Neural cell (in vitro differentiated cells): ENCODE measurements around the gene TPSB2. TPM values are rescaled to one million over a fixed set of nuclear protein-coding genes. Genes with fewer than 3 reads are reported as not detected.
"Not testable (repeated sequence)": the region's sequence is repeated elsewhere in the genome, so short reads cannot be mapped to it uniquely, and the experiment has no call there.

Experiments used
- H2AFZ ChIP-seq: fragments of 200-600, 300-800 bp; sonication (generic), shearing (Covaris generic); 2 replicates; pipeline ENCODE4 v1.6.0; 2014; ENCODE audit warnings: low read depth, mild to moderate bottlenecking, antibody characterized with exemption, low read length, moderate library complexity
- H3F3A ChIP-seq: fragments of 200-600 bp; shearing (Covaris generic); 2 replicates; pipeline ENCODE4 v1.6.1; 2016; ENCODE audit warnings: mild to moderate bottlenecking, moderate library complexity, mixed read lengths, antibody characterized with exemption, low read length; ENCODE audit not compliant: insufficient read depth, poor library complexity, severe bottlenecking
- H3K27ac ChIP-seq: fragments of 200-600, 300-800 bp; sonication (generic), shearing (Covaris generic); 2 replicates; pipeline ENCODE4 v1.5.1; 2014; ENCODE audit warnings: mild to moderate bottlenecking, low read length, moderate library complexity
- H3K27me3 ChIP-seq: fragments of 300-800, 200-600 bp; sonication (generic), shearing (Covaris generic); 2 replicates; pipeline ENCODE4 v1.6.0; 2014; ENCODE audit warnings: mild to moderate bottlenecking, low read depth, low read length, moderate library complexity; ENCODE audit not compliant: insufficient read depth
- H3K36me3 ChIP-seq: fragments of 300-800, 200-600 bp; sonication (generic), shearing (Covaris generic); 2 replicates; pipeline ENCODE4 v1.5.1; 2014; ENCODE audit warnings: mild to moderate bottlenecking, antibody characterized with exemption, low read length, moderate library complexity; ENCODE audit not compliant: insufficient read depth
- H3K4me2 ChIP-seq: fragments of 300-800, 200-600 bp; sonication (generic), shearing (Covaris generic); 2 replicates; pipeline ENCODE4 v1.6.0; 2014; ENCODE audit warnings: mild to moderate bottlenecking, low read length
- H3K4me3 ChIP-seq: fragments of 300-800, 200-600 bp; sonication (generic), shearing (Covaris generic); 2 replicates; pipeline ENCODE4 v1.5.1; 2014; ENCODE audit warnings: mild to moderate bottlenecking, low read length, moderate library complexity
- H3K79me2 ChIP-seq: fragments of 200-600 bp; shearing (Covaris generic); replicated peaks from 2 replicates; pipeline ENCODE4 v1.6.0; 2014; ENCODE audit warnings: mild to moderate bottlenecking, low read length, moderate library complexity; ENCODE audit not compliant: insufficient read depth
- H3K9ac ChIP-seq: fragments of 300-800, 200-600 bp; sonication (generic), shearing (Covaris generic); 2 replicates; pipeline ENCODE4 v1.6.1; 2016; ENCODE audit warnings: mild to moderate bottlenecking, low read length, mixed read lengths
- H3K9me2 ChIP-seq: fragments of 200-600 bp; shearing (Covaris generic); 2 replicates; pipeline ENCODE4 v1.6.1; 2016; ENCODE audit warnings: mild to moderate bottlenecking, low read length, mixed read lengths; ENCODE audit not compliant: insufficient read depth
- H3K9me3 ChIP-seq: fragments of 200-600, 300-800 bp; sonication (generic), shearing (Covaris generic); 2 replicates; pipeline ENCODE4 v1.6.1; 2016; ENCODE audit warnings: mild to moderate bottlenecking, mixed run types, low read length, moderate library complexity, mixed read lengths
- H4K20me1 ChIP-seq: fragments of 200-600 bp; shearing (Covaris generic); 2 replicates; pipeline ENCODE4 v1.6.1; 2016; ENCODE audit warnings: mild to moderate bottlenecking, mixed run types; ENCODE audit not compliant: insufficient read depth
- EP300 ChIP-seq: fragments of 450-650 bp; conservative IDR thresholded peaks from 2 replicates; pipeline ENCODE4 v1.6.1; 2014; ENCODE audit warnings: antibody characterized with exemption, mild to moderate bottlenecking, moderate library complexity; ENCODE audit not compliant: poor library complexity, severe bottlenecking
- EZH2 ChIP-seq: fragments of 200-600, 300-800 bp; shearing (Covaris generic), sonication (generic); IDR thresholded peaks from 2 replicates; pipeline ENCODE4 v1.6.1; 2014; ENCODE audit warnings: antibody characterized with exemption, low read length, borderline replicate concordance, mild to moderate bottlenecking; ENCODE audit not compliant: insufficient read depth, poor library complexity, severe bottlenecking
- MXI1 ChIP-seq: fragments of 450-650 bp; conservative IDR thresholded peaks from 2 replicates; pipeline ENCODE4 v1.6.1; 2014; ENCODE audit warnings: antibody characterized with exemption, mild to moderate bottlenecking; ENCODE audit not compliant: poor library complexity, severe bottlenecking
- POLR2AphosphoS5 ChIP-seq: IDR thresholded peaks from 2 replicates; pipeline ENCODE4 v1.6.1; 2012
- RAD21 ChIP-seq: fragments of 450-650 bp; conservative IDR thresholded peaks from 2 replicates; pipeline ENCODE4 v1.6.1; 2014; ENCODE audit warnings: antibody characterized with exemption, mild to moderate bottlenecking, moderate library complexity
- SMC3 ChIP-seq: fragments of 450-650 bp; conservative IDR thresholded peaks from 2 replicates; pipeline ENCODE4 v1.6.1; 2014; ENCODE audit warnings: antibody characterized with exemption, mild to moderate bottlenecking, moderate library complexity; ENCODE audit not compliant: poor library complexity
- TAF1 ChIP-seq: IDR thresholded peaks from 2 replicates; pipeline ENCODE4 v1.6.1; 2012; ENCODE audit warnings: low read depth
- polyA plus RNA-seq: library from polyadenylated mRNA; depleted of rRNA; stranded (reverse); fragments of >200 nt; gene quantifications from 2 replicates; pipeline ENCODE4 v1.2.3, GENCODE V29; 2014
- TF ChIP-seq, protein P1 (sequence below): fragments of 450-650 bp; IDR thresholded peaks from 2 replicates; pipeline ENCODE4 v1.5.1; 2014; ENCODE audit warnings: antibody characterized with exemption, mild to moderate bottlenecking, moderate library complexity; ENCODE audit not compliant: poor library complexity, severe bottlenecking
- TF ChIP-seq, protein P2 (sequence below): IDR thresholded peaks from 2 replicates; pipeline ENCODE4 v1.6.1; 2012; ENCODE audit warnings: borderline replicate concordance

TPSB2 gene
- polyA plus RNA-seq, 1 donor from 2014 or later: not detected

DNA sequence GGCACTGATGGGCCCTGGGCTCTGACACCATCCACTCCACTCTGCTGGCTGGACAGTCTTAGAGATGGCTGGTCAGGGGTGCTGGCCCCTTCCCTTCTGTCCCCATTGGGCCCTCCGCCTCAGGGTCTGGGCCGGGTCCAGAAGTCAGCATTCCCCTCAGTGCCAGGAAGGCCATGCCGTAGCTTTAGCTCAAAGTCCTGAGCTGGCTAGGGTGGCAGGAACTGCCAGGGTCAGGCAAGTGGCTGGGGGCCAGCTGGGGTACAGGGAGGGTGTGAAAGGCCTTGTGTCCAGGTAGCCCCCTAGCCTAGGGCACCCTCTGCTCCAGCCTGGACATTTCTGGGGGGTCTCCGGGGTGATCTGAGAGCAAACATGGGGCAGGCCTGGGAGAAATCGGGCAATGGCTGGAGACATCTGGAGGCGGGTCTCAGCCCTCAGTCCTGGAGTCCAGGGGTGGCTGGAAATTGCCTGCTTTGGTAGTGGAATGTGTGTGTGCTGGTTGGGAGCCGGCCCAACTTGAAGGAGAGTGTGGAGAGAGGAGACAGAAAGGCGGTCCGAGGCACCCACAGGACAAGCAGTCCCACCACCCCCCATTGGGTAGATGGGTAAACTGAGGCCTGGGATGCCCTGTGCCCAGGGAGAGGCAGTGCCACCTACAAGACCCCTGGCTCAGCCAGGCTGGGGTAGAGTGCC, 37.5 kb downstream of the TPSB2 start:
- Histone ChIP-seq H3K36me3 (no peaks in the 10 kb centered on the region), H2AFZ (no peak overlapping the region)

DNA sequence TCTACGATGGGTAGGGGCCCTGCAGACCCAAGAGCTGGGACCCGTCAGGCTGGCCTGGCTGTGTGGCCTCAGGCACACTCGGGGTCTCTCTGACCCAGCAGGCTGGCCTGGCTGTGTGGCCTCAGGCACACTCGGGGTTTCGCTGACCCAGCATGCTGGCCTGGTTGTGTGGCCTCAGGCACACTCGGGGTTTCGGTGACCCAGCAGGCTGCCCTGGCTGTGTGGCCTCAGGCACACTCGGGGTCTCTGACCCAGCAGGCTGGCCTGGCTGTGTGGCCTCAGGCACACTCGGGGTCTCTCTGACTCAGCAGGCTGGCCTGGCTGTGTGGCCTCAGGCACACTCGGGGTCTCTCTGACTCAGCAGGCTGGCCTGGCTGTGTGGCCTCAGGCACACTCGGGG, 39.2 kb downstream of the TPSB2 start:
- not testable (repeated sequence) for H3K9ac ChIP-seq, H3K4me2 ChIP-seq, H3K4me3 ChIP-seq, H2AFZ ChIP-seq, H3K79me2 ChIP-seq, H3K27ac ChIP-seq, H3K36me3 ChIP-seq, H3K9me2 ChIP-seq, H4K20me1 ChIP-seq, H3K27me3 ChIP-seq, H3K9me3 ChIP-seq, H3F3A ChIP-seq

More for the DNA sequence above, 37.5 kb downstream of the TPSB2 start:
- Histone ChIP-seq H3K4me3 (no peak overlapping the region), H3K9me3 (no peaks in the 10 kb centered on the region), H3K27ac (no peak overlapping the region), H4K20me1 (no peaks in the 10 kb centered on the region), H3F3A (no peaks in the 10 kb centered on the region), H3K27me3 (no peaks in the 10 kb centered on the region), H3K4me2 (no peak overlapping the region), H3K79me2 (no peaks in the 10 kb centered on the region), H3K9me2 (no peaks in the 10 kb centered on the region), H3K9ac (no peak overlapping the region)
- TF ChIP-seq, protein P1, sequence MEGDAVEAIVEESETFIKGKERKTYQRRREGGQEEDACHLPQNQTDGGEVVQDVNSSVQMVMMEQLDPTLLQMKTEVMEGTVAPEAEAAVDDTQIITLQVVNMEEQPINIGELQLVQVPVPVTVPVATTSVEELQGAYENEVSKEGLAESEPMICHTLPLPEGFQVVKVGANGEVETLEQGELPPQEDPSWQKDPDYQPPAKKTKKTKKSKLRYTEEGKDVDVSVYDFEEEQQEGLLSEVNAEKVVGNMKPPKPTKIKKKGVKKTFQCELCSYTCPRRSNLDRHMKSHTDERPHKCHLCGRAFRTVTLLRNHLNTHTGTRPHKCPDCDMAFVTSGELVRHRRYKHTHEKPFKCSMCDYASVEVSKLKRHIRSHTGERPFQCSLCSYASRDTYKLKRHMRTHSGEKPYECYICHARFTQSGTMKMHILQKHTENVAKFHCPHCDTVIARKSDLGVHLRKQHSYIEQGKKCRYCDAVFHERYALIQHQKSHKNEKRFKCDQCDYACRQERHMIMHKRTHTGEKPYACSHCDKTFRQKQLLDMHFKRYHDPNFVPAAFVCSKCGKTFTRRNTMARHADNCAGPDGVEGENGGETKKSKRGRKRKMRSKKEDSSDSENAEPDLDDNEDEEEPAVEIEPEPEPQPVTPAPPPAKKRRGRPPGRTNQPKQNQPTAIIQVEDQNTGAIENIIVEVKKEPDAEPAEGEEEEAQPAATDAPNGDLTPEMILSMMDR: no peak
- TF ChIP-seq TAF1: no peak
- TF ChIP-seq EP300: no peak
- TF ChIP-seq, protein P2, sequence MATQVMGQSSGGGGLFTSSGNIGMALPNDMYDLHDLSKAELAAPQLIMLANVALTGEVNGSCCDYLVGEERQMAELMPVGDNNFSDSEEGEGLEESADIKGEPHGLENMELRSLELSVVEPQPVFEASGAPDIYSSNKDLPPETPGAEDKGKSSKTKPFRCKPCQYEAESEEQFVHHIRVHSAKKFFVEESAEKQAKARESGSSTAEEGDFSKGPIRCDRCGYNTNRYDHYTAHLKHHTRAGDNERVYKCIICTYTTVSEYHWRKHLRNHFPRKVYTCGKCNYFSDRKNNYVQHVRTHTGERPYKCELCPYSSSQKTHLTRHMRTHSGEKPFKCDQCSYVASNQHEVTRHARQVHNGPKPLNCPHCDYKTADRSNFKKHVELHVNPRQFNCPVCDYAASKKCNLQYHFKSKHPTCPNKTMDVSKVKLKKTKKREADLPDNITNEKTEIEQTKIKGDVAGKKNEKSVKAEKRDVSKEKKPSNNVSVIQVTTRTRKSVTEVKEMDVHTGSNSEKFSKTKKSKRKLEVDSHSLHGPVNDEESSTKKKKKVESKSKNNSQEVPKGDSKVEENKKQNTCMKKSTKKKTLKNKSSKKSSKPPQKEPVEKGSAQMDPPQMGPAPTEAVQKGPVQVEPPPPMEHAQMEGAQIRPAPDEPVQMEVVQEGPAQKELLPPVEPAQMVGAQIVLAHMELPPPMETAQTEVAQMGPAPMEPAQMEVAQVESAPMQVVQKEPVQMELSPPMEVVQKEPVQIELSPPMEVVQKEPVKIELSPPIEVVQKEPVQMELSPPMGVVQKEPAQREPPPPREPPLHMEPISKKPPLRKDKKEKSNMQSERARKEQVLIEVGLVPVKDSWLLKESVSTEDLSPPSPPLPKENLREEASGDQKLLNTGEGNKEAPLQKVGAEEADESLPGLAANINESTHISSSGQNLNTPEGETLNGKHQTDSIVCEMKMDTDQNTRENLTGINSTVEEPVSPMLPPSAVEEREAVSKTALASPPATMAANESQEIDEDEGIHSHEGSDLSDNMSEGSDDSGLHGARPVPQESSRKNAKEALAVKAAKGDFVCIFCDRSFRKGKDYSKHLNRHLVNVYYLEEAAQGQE: no peak
- no peak for TF ChIP-seq SMC3
- TF ChIP-seq MXI1: no peak
- no peak for TF ChIP-seq POLR2AphosphoS5
- TF ChIP-seq EZH2: no peak
- TF ChIP-seq RAD21: no peak

DNA sequence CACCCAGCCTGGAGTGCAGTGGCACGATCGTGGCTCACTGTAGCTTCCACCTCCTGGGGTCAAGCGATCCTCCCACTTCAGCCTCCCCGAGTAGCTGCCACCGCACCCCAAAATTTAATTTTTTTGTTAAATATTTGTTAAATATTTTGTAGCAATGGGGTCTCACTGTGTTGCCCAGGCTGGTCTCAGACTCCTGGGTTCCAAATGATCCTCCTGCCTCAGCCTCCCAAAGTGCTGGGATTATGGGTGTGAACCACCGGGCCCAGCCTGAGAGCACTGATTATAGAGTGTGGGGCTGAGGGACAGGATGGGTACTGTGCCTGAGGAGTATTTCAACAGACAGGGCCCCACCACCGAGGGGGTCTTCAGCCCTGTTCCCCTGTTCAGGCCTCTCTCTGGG, 40.5 kb downstream of the TPSB2 start:
- no peak overlapping the region for H3K4me2 ChIP-seq
- H3K9me2 ChIP-seq: no peaks in the 10 kb centered on the region
- no peaks in the 10 kb centered on the region for H3K27me3 ChIP-seq
- no peaks in the 10 kb centered on the region for H3K79me2 ChIP-seq
- no peak for TF ChIP-seq EZH2
- no peak for TF ChIP-seq RAD21
- no peak for TF ChIP-seq TAF1
- no peak for TF ChIP-seq SMC3
- no peak for TF ChIP-seq POLR2AphosphoS5
- no peak for TF ChIP-seq MXI1
- no peak for TF ChIP-seq EP300
- TF ChIP-seq, protein P2: no peak
- no peak overlapping the region for H3K27ac ChIP-seq
- no peaks in the 10 kb centered on the region for H3K9me3 ChIP-seq
- no peak overlapping the region for H3K9ac ChIP-seq
- H4K20me1 ChIP-seq: no peaks in the 10 kb centered on the region
- H3K36me3 ChIP-seq: no peaks in the 10 kb centered on the region
- no peak overlapping the region for H3K4me3 ChIP-seq
- H3F3A ChIP-seq: no peaks in the 10 kb centered on the region
- H2AFZ ChIP-seq: no peak overlapping the region
